Measurements from ENCODE around the gene HRH1. TPM values are rescaled to one million over a fixed set of nuclear protein-coding genes. Genes with fewer than 3 reads are reported as not detected.
A peak's percentile ranks its signal among the peaks of the same experiment; 100 is the strongest.

Gene HRH1
- total RNA-seq, 2 experiments from 2014 or later = 0.07 to 0.10 TPM

DNA sequence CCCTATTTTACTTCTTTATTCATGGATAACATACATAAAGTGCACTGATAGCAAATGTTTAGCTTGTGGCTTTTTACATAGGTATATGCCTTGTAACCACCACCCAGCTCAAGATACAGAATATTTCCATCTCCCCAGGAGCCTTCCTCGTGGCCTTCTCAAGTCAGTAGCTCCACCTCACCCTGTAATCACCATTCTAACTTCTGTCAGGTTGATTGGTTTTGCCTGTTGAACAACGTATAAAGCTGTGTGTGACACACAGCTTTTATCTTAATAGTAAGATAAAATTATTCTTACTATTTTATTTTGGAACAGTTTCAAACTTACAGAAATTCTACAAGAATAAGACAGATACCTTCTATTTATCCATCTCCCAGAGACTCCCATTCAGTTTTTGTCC, 131.2 kb downstream of the HRH1 start:
- Mint-ChIP-seq H3K9me3 (no peaks in the 10 kb centered on the region), H3K4me1 (ENCODE audit: low read depth) (peaks cover 30% of the 10 kb centered on the region), H3K4me3 (no peak overlapping the region), H3K27ac (no peak overlapping the region), H3K36me3 (ENCODE audit: low read depth) (peaks cover 28% of the 10 kb centered on the region), H3K27me3 (ENCODE audit: low read depth) (no peaks in the 10 kb centered on the region)
- CTCF ChIA-PET = no interaction called here
- intact Hi-C loops (cut with micrococcal nuclease) = no loop called here
- DNase-seq = no peak

- peaks cover 45% of the 10 kb centered on the region for H3K4me1 Mint-ChIP-seq (ENCODE audit: low read depth)
- peaks cover 34% of the 10 kb centered on the region for H3K36me3 Mint-ChIP-seq (ENCODE audit: low read depth)
- H3K27me3 Mint-ChIP-seq (ENCODE audit: low read depth) = no peaks in the 10 kb centered on the region
- no peak for DNase-seq
- intact Hi-C loops (cut with micrococcal nuclease) = no loop called here
- H3K27ac Mint-ChIP-seq = no peak overlapping the region
- no peak overlapping the region for H3K4me3 Mint-ChIP-seq
- CTCF ChIA-PET = interaction anchor here (1.3 kb wide), 1 partner anchor 51 kb away, joined by 4 read pairs; no protein-coding TSS in a partner anchor
- H3K9me3 Mint-ChIP-seq = no peaks in the 10 kb centered on the region
Observed at GRCh38 chr3:11287404-11287803, 133.1 kb downstream of the HRH1 start.

DNA sequence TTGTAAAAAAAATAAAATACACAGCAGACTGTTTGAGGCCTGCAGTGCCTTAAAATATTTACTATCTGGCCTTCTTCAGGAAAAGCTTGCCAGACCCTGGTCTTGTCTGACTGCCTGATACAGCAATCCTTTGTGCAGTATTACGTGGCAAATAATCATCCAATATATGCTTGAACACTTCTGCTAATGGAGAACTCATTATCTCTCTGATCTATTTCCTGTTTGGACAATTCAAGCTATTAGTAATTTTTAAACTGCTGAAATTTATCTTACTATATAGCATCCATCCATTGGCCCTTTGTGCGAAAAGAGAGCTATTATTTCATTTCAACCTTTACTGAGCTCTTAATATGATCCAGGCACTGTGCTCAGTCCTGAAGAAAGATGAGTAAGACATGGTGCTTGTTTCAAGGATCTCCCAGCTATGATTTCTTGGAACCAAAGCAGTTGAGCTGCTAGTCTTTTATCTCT, 133.8 kb downstream of the HRH1 start:
- Mint-ChIP-seq H3K4me3 (no peak overlapping the region), H3K27ac (no peak overlapping the region), H3K4me1 (ENCODE audit: low read depth) (peaks cover 48% of the 10 kb centered on the region), H3K9me3 (no peaks in the 10 kb centered on the region), H3K36me3 (ENCODE audit: low read depth) (peaks cover 29% of the 10 kb centered on the region), H3K27me3 (ENCODE audit: low read depth) (no peaks in the 10 kb centered on the region)
- intact Hi-C loops (cut with micrococcal nuclease) = no loop called here
- no peak for DNase-seq
- CTCF ChIA-PET = interaction anchor here (1.0 to 1.4 kb wide), 3 partner anchors 10 to 51 kb away, joined by 4 to 5 read pairs (median 5); no protein-coding TSS in a partner anchor

- Mint-ChIP-seq H3K27ac (peak overlapping the region; percentile 84), H3K27me3 (ENCODE audit: low read depth) (no peaks in the 10 kb centered on the region), H3K4me3 (no peak overlapping the region), H3K4me1 (ENCODE audit: low read depth) (peaks cover 48% of the 10 kb centered on the region), H3K36me3 (ENCODE audit: low read depth) (peaks cover 27% of the 10 kb centered on the region), H3K9me3 (no peaks in the 10 kb centered on the region)
- CTCF ChIA-PET = interaction anchor here (1.0 to 1.4 kb wide), 3 partner anchors 11 to 94 kb away, joined by 3 to 5 read pairs (median 5); no protein-coding TSS in a partner anchor
- peak; percentile 14 for DNase-seq
- intact Hi-C loops (cut with micrococcal nuclease) = loop anchor here (1.0 kb wide), 1 partner anchor 11 kb away; no protein-coding TSS in a partner anchor
Observed at GRCh38 chr3:11288786-11289637, 134.7 kb downstream of the HRH1 start.

DNA sequence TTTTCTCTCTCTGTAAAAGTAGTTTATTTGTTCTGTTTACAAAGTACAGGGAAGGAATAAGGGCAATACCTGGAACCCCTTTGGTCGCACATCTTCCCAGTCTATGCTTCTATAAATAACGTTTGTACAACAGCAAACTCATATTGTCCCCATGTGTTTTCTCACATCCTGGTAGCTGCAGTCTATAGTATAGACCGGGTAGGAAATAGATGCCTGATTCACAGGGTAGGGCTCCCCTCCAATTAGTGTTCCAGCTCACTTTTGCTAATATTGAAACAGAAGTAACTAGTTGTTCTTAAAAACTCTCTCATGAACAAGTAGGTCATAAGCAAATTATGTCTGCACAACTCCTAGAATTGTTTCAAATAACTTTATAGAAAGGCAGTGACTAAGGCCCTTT, 135.6 kb downstream of the HRH1 start:
- Mint-ChIP-seq H3K27me3 (ENCODE audit: low read depth) (no peaks in the 10 kb centered on the region), H3K9me3 (no peaks in the 10 kb centered on the region), H3K27ac (peak overlapping the region; percentile 84), H3K36me3 (ENCODE audit: low read depth) (peaks cover 27% of the 10 kb centered on the region), H3K4me1 (ENCODE audit: low read depth) (peaks cover 48% of the 10 kb centered on the region), H3K4me3 (no peak overlapping the region)
- DNase-seq = peak; percentile 24
- intact Hi-C loops (cut with micrococcal nuclease) = loop anchor here (1.0 to 5.0 kb wide), 3 partner anchors 12 to 482 kb away; no protein-coding TSS in a partner anchor
- CTCF ChIA-PET = interaction anchor here (0.7 kb wide), 1 partner anchor 56 kb away, joined by 3 read pairs; no protein-coding TSS in a partner anchor

GRCh38 chr3:11290743-11291680, 136.7 kb downstream of the HRH1 start:
- Mint-ChIP-seq H3K27me3 (ENCODE audit: low read depth) (no peaks in the 10 kb centered on the region), H3K4me1 (ENCODE audit: low read depth) (peaks cover 48% of the 10 kb centered on the region), H3K36me3 (ENCODE audit: low read depth) (peaks cover 29% of the 10 kb centered on the region), H3K9me3 (no peaks in the 10 kb centered on the region), H3K4me3 (no peak overlapping the region), H3K27ac (peak overlapping the region; percentile 84)
- CTCF ChIA-PET = interaction anchor here (0.7 to 1.1 kb wide), 3 partner anchors 9 to 231 kb away, joined by 3 to 4 read pairs (median 3); no protein-coding TSS in a partner anchor
- DNase-seq = peak; percentile 61
- intact Hi-C loops (cut with micrococcal nuclease) = loop anchor here (1.0 to 5.0 kb wide), 5 partner anchors 15 to 481 kb away; partner anchors contain the start of gene ATG7

DNA sequence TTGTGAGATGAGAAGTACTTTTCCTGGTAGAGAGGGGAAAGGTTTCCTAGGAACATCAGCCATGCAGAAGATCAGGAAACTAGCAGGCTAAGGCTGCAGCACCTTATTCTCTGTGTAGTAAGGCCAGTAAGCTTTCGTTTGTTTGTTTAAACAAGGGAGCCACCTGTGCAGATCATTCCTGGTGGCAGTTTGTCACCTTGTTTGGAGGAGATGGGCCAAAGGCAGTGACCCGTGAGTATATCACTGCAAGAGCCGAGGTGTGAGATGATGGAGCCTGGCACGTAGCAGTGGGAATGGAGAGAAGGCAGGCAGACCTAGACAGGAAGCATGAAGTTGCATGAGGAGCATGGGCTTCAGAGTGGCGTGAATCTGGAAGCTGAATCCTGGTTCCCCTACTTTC, 137.5 kb downstream of the HRH1 start:
- Mint-ChIP-seq H3K4me1 (ENCODE audit: low read depth) (peaks cover 48% of the 10 kb centered on the region), H3K4me3 (no peak overlapping the region)
- CTCF ChIA-PET = interaction anchor here (0.6 to 1.1 kb wide), 2 partner anchors 55 to 555 kb away, joined by 3 to 4 read pairs; no protein-coding TSS in a partner anchor

DNA sequence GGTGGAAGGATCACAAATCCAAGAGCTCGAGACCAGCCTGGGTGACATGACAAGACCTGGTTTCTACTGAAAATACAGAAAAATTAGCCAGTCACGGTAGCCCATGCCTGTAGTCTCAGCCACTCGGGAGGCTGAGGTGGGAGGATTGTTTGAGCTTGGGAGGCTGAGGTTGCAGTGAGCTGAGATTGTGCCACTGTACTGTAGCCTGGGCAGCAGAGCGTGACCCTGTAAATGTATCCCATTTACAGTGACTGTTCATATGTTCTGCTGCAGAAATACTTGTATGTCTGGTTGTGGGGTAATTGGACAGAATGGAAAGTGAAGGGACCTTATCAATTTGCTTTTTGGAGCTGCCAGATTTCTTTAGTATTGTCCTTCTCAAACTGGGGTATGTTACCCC, 142.8 kb downstream of the HRH1 start:
- Mint-ChIP-seq H3K27me3 (ENCODE audit: low read depth) (no peaks in the 10 kb centered on the region), H3K27ac (no peak overlapping the region), H3K9me3 (no peaks in the 10 kb centered on the region), H3K4me1 (ENCODE audit: low read depth) (peaks cover 3% of the 10 kb centered on the region), H3K4me3 (no peak overlapping the region), H3K36me3 (ENCODE audit: low read depth) (peaks cover 32% of the 10 kb centered on the region)
- CTCF ChIA-PET = interaction anchor here (1.4 kb wide), 1 partner anchor 237 kb away, joined by 5 read pairs; no protein-coding TSS in a partner anchor
- intact Hi-C loops (cut with micrococcal nuclease) = no loop called here
- no peak for DNase-seq

More for the DNA sequence above, 137.5 kb downstream of the HRH1 start:
- peak overlapping the region; percentile 3 for H3K27ac Mint-ChIP-seq
- H3K27me3 Mint-ChIP-seq (ENCODE audit: low read depth) = no peaks in the 10 kb centered on the region
- no peak for DNase-seq
- H3K36me3 Mint-ChIP-seq (ENCODE audit: low read depth) = peaks cover 30% of the 10 kb centered on the region
- intact Hi-C loops (cut with micrococcal nuclease) = loop anchor here (1.0 to 5.0 kb wide), 5 partner anchors 14 to 480 kb away; partner anchors contain the start of gene ATG7
- H3K9me3 Mint-ChIP-seq = no peaks in the 10 kb centered on the region

DNA sequence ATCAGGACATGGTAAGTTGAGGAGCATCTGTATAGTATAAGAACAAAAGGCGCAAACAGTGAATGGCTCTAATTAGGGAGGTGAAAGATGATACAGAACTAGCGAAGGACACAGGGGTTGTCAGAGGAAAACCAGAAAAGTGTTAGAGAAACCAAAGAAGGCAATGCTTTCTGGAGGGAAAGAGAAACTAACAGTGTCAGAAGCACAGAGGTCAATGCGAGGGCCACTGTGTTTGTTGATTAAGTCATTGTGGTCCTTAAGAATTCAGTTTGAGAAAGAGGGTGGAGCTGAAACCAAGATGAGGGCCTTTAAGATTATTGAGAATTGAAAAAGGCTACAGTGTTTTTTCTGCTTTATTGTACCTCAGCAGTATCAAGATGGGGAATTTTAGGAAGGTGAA, 146.7 kb downstream of the HRH1 start:
- H3K9me3 Mint-ChIP-seq = no peaks in the 10 kb centered on the region
- peaks cover 48% of the 10 kb centered on the region for H3K36me3 Mint-ChIP-seq (ENCODE audit: low read depth)
- no peak overlapping the region for H3K27ac Mint-ChIP-seq
- no peak overlapping the region for H3K4me3 Mint-ChIP-seq
- peaks cover 10% of the 10 kb centered on the region for H3K4me1 Mint-ChIP-seq (ENCODE audit: low read depth)
- intact Hi-C loops (cut with micrococcal nuclease) = no loop called here
- DNase-seq = no peak
- no peaks in the 10 kb centered on the region for H3K27me3 Mint-ChIP-seq (ENCODE audit: low read depth)
- CTCF ChIA-PET = no interaction called here

DNA sequence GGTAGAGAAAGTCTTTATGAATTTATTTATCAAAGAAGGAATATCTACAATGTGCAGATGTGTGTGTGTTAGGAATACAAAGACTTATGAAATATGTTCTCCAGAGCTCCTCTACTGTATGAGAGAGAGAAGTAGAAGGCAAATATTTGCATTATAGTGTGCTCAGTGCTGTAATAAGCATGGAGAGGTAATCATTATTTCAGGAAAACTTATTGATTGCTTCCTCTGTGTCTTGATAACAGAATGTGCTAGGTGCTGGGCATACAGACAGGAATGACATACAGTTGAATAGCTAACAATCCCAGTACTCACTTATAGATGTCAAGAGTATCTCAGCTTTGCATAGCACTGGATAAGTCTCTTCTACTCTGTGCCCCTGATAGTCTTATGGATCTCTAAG, 148.2 kb downstream of the HRH1 start:
- no peaks in the 10 kb centered on the region for H3K9me3 Mint-ChIP-seq
- H3K4me3 Mint-ChIP-seq = no peak overlapping the region
- peaks cover 51% of the 10 kb centered on the region for H3K36me3 Mint-ChIP-seq (ENCODE audit: low read depth)
- DNase-seq = no peak
- H3K27me3 Mint-ChIP-seq (ENCODE audit: low read depth) = no peaks in the 10 kb centered on the region
- peaks cover 24% of the 10 kb centered on the region for H3K4me1 Mint-ChIP-seq (ENCODE audit: low read depth)
- intact Hi-C loops (cut with micrococcal nuclease) = no loop called here
- CTCF ChIA-PET = interaction anchor here (0.6 kb wide), 1 partner anchor 32 kb away, joined by 5 read pairs; no protein-coding TSS in a partner anchor
- no peak overlapping the region for H3K27ac Mint-ChIP-seq

DNA sequence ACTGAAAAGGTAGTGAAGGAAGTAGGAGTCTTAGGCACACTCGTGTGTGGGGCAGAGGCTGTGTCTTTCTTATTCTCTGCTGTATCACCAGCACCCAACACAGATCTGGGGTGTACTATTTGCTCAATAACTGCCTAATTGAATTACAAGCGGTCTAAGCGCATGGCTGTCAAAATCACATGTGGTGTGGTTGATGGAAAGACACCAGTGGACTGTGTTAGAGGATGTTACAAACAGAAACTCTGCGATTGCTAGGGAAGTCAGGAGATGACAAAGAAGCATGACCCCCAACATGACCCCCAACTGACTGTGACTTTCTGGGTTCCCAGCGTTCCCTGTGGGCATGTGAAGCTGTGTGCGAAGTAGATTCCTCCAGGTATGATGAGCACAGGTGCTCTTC, 149.9 kb downstream of the HRH1 start:
- H3K4me1 Mint-ChIP-seq (ENCODE audit: low read depth) = peaks cover 25% of the 10 kb centered on the region
- H3K4me3 Mint-ChIP-seq = no peak overlapping the region
- H3K27me3 Mint-ChIP-seq (ENCODE audit: low read depth) = no peaks in the 10 kb centered on the region
- no peak for DNase-seq
- H3K27ac Mint-ChIP-seq = no peak overlapping the region
- intact Hi-C loops (cut with micrococcal nuclease) = no loop called here
- no peaks in the 10 kb centered on the region for H3K9me3 Mint-ChIP-seq
- CTCF ChIA-PET = no interaction called here
- H3K36me3 Mint-ChIP-seq (ENCODE audit: low read depth) = peaks cover 57% of the 10 kb centered on the region
